GM23338 (cell line): ENCODE results near the gene ZSCAN25. TPM values are rescaled to one million over a fixed set of nuclear protein-coding genes. Genes with fewer than 3 reads are reported as not detected.
"Not testable (repeated sequence)": the region's sequence is repeated elsewhere in the genome, so short reads cannot be mapped to it uniquely, and the experiment has no call there.

ENCODE experiments used
- ATAC-seq: fragments of 200-7000 bp; cut with Tn5 transposase; 3 replicates; pipeline ENCODE4 v1.9.1; 2020
- DNase-seq: peaks from one replicate; pipeline ENCODE4 v3.0.0-alpha.2; 2015; ENCODE audit warnings: low spot score
- H2AFZ ChIP-seq: fragments of 200-600 bp; sonication (generic); 2 replicates; pipeline ENCODE4 v1.8.0; 2016; ENCODE audit warnings: antibody characterized with exemption, mild to moderate bottlenecking, moderate library complexity
- H3F3A ChIP-seq: fragments of 200-600 bp; sonication (generic); replicated peaks from 2 replicates; pipeline ENCODE4 v1.8.0; 2017; ENCODE audit warnings: antibody characterized with exemption, mixed run types, low read depth
- H3K27ac ChIP-seq: fragments of 200-600 bp; sonication (generic); 2 replicates; pipeline ENCODE4 v1.6.1; 2016; ENCODE audit warnings: low read depth
- H3K27me3 ChIP-seq: fragments of 200-600 bp; sonication (generic); 2 replicates; pipeline ENCODE4 v1.8.0; 2016; ENCODE audit warnings: mild to moderate bottlenecking, mixed run types, moderate library complexity; ENCODE audit not compliant: insufficient read depth
- H3K36me3 ChIP-seq: fragments of 200-600 bp; sonication (generic); 2 replicates; pipeline ENCODE4 v1.8.0; 2016; ENCODE audit warnings: mild to moderate bottlenecking; ENCODE audit not compliant: insufficient read depth
- H3K4me1 ChIP-seq: fragments of 200-600 bp; sonication (generic); 2 replicates; pipeline ENCODE4 v1.8.0; 2016; ENCODE audit warnings: mild to moderate bottlenecking, moderate library complexity; ENCODE audit not compliant: insufficient read depth
- H3K4me2 ChIP-seq: fragments of 200-600 bp; sonication (generic); 2 replicates; pipeline ENCODE4 v1.7.1; 2017; ENCODE audit warnings: mixed run types
- H3K4me3 ChIP-seq: fragments of 200-600 bp; sonication (generic); 2 replicates; pipeline ENCODE4 v1.6.1; 2016; ENCODE audit warnings: mixed run types
- H3K79me2 ChIP-seq: fragments of 200-600 bp; sonication (generic); replicated peaks from 2 replicates; pipeline ENCODE4 v1.8.0; 2017; ENCODE audit warnings: mild to moderate bottlenecking; ENCODE audit not compliant: insufficient read depth
- H3K9me2 ChIP-seq: fragments of 200-600 bp; sonication (generic); 2 replicates; pipeline ENCODE4 v1.8.0; 2017; ENCODE audit not compliant: insufficient read depth
- H4K20me1 ChIP-seq: fragments of 200-600 bp; sonication (generic); replicated peaks from 2 replicates; pipeline ENCODE4 v1.8.0; 2017; ENCODE audit warnings: mild to moderate bottlenecking; ENCODE audit not compliant: insufficient read depth
- H3K27ac Mint-ChIP-seq: 2 replicates; pipeline ENCODE4 v1.8.0; 2020; ENCODE audit warnings: inconsistent platforms, mild to moderate bottlenecking, moderate library complexity, mixed read lengths
- H3K27me3 Mint-ChIP-seq: 3 replicates; pipeline ENCODE4 v1.8.0; 2022; ENCODE audit warnings: low read depth, mild to moderate bottlenecking, moderate library complexity, mixed read lengths, inconsistent platforms; ENCODE audit not compliant: insufficient read depth, poor library complexity
- H3K36me3 Mint-ChIP-seq: 3 replicates; pipeline ENCODE4 v1.8.0; 2021; ENCODE audit warnings: low read depth, mild to moderate bottlenecking, inconsistent platforms, moderate library complexity, mixed read lengths
- H3K4me1 Mint-ChIP-seq: 3 replicates; pipeline ENCODE4 v1.8.0; 2020; ENCODE audit warnings: mild to moderate bottlenecking, inconsistent platforms, mixed read lengths
- H3K4me3 Mint-ChIP-seq: 3 replicates; pipeline ENCODE4 v1.8.0; 2021; ENCODE audit warnings: moderate library complexity, mild to moderate bottlenecking, inconsistent platforms, mixed read lengths
- H3K9me3 Mint-ChIP-seq: 3 replicates; pipeline ENCODE4 v1.8.0; 2020; ENCODE audit warnings: moderate library complexity, mild to moderate bottlenecking, inconsistent platforms, mixed read lengths
- CREB1 ChIP-seq: fragments of 250-450 bp; sonication (Bioruptor Pico); IDR thresholded peaks from 2 replicates; pipeline ENCODE4 v1.5.0; 2020; ENCODE audit warnings: low read depth, mild to moderate bottlenecking, moderate library complexity
- EZH2phosphoT487 ChIP-seq: fragments of 200-600 bp; sonication (generic); IDR thresholded peaks from one replicate; pipeline ENCODE4 v1.8.1; 2018; ENCODE audit warnings: antibody characterized with exemption; ENCODE audit not compliant: unreplicated experiment
- ZNF114 ChIP-seq: fragments of 250-450 bp; sonication (Bioruptor Pico); IDR thresholded peaks from 2 replicates; pipeline ENCODE4 v1.5.0; 2020; ENCODE audit warnings: mild to moderate bottlenecking, moderate library complexity
- ZNF331 ChIP-seq: fragments of 250-450 bp; sonication (Bioruptor Pico); IDR thresholded peaks from 2 replicates; pipeline ENCODE4 v1.5.0; 2020; ENCODE audit warnings: low read depth, mild to moderate bottlenecking, moderate library complexity
- polyA plus RNA-seq: library from polyadenylated mRNA; unstranded; fragments of >200 nt; fragmentation: Nextera tagmentation; extraction: Ambion mirVana; gene quantifications from 2 replicates; pipeline ENCODE4 v1.2.1, GENCODE V29; 2016
- total RNA-seq: library from RNA; depleted of rRNA; stranded (reverse); fragments of >200 nt; shearing (Covaris generic); gene quantifications from 2 replicates; pipeline ENCODE4 v1.2.3, GENCODE V29; 2014
- TF ChIP-seq, protein P1 (sequence below): IDR thresholded peaks from 2 replicates; pipeline ENCODE4 v1.6.1; 2016; ENCODE audit warnings: antibody characterized with exemption
- TF ChIP-seq, protein P2 (sequence below): fragments of 250-450 bp; sonication (Bioruptor Pico); IDR thresholded peaks from 2 replicates; pipeline ENCODE4 v1.5.0; 2020; ENCODE audit warnings: mild to moderate bottlenecking, moderate library complexity

ZSCAN25 gene
- total and polyA plus RNA-seq, 2 experiments from 2014 or later, result 4.8 to 17.5 TPM

DNA sequence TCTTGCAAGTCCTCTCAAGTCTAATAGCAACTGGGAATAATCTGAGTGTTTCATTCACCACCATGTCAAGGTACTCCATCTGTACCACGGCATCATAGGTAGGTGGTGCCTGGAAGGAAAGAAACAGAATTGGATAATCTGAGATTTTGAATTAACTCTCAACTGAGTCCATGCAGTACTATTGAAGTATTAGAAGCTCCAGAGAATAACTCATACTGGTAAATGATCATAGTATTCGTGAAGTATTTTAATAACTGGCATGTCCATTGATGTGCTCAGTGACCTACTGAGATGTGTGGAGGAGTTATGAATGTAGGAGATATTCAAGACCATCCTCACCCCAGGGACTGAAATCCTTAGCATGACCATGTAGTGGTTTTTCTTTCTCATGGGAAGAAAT is 35.9 kb downstream of the ZSCAN25 start:
- H3K36me3 Mint-ChIP-seq, result peaks cover 7% of the 10 kb centered on the region; the same call in 2 of the 3 replicates
- Histone ChIP-seq H4K20me1 (no peaks in the 10 kb centered on the region), H3K79me2 (no peaks in the 10 kb centered on the region), H3K36me3 (no peaks in the 10 kb centered on the region), H2AFZ (no peak overlapping the region), H3K4me1 (no peaks in the 10 kb centered on the region), H3K27ac (no peak overlapping the region), H3K9me2 (peaks cover 3% of the 10 kb centered on the region), H3K27me3 (no peaks in the 10 kb centered on the region), H3K4me3 (no peak overlapping the region), H3F3A (no peaks in the 10 kb centered on the region), H3K4me2 (no peak overlapping the region)
- no peak overlapping the region for H3K27ac Mint-ChIP-seq
- H3K4me3 Mint-ChIP-seq, result no peak overlapping the region
- peaks cover 8% of the 10 kb centered on the region; the same call in 2 of the 3 replicates for H3K9me3 Mint-ChIP-seq
- H3K27me3 Mint-ChIP-seq, result peaks cover 2% of the 10 kb centered on the region
- TF ChIP-seq ZNF114 (CRISPR knock-in tag) (no peak), CREB1 (CRISPR knock-in tag) (no peak), EZH2phosphoT487 (no peak), ZNF331 (CRISPR knock-in tag) (no peak)
- no peak for ATAC-seq
- DNase-seq, result no peak
- H3K4me1 Mint-ChIP-seq, result no peaks in the 10 kb centered on the region

DNA sequence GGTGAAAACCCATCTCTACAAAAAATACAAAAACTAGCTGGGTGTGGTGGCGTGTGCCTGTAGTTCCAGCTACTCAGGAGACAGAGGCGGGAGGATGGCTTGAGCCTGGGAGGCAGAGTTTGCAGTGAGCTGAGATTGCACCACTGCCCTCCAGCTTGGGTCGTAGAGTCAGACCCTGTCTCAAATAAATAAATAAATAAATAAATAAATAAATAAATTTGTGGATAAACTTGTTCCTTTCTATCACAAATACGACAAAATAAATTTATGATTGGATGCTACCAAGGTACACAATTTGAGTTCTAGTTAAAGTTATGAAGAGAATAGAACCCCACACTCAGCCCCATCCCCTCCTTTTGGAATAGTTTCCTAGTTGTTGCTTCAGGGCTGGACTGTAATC is 36.5 kb downstream of the ZSCAN25 start:
- H3K36me3 ChIP-seq, ATAC-seq, H3K27me3 Mint-ChIP-seq, H3F3A ChIP-seq, H3K4me3 ChIP-seq, H4K20me1 ChIP-seq, H3K4me3 Mint-ChIP-seq, H3K79me2 ChIP-seq, H3K4me1 ChIP-seq, H2AFZ ChIP-seq, H3K4me2 ChIP-seq, DNase-seq, H3K36me3 Mint-ChIP-seq, H3K27ac ChIP-seq, H3K4me1 Mint-ChIP-seq, H3K9me2 ChIP-seq, H3K27ac Mint-ChIP-seq, H3K27me3 ChIP-seq: not testable (repeated sequence)
- H3K9me3 Mint-ChIP-seq, result peaks cover 13% of the 10 kb centered on the region; the same call in 2 of the 3 replicates

DNA sequence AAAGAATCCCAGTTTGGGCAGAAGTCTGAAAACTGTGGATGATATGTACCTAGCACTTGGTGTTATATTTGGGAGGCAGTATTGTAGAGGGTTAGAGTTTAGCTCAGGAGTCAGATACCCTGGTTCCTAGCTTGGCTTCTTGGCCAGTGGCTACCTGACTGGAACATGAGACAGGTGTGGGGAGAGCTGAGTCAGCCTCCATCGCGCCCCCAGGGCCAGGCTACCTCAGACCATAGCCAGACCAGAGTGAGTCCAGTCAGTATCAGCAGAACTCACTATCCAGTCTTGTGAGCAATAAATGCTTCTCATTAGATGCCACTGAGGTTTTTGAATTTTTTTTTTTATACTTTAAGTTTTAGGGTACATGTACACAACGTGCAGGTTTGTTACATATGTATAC is 37.0 kb downstream of the ZSCAN25 start:
- H3K27me3 ChIP-seq, result no peaks in the 10 kb centered on the region
- peaks cover 3% of the 10 kb centered on the region for H3K9me2 ChIP-seq
- H3K36me3 Mint-ChIP-seq, result peaks cover 12% of the 10 kb centered on the region; the same call in 2 of the 3 replicates
- no peaks in the 10 kb centered on the region for H3K4me1 ChIP-seq
- DNase-seq, result no peak
- H3K4me3 Mint-ChIP-seq, result no peak overlapping the region
- H3K27ac Mint-ChIP-seq, result no peak overlapping the region
- no peak overlapping the region for H2AFZ ChIP-seq
- no peaks in the 10 kb centered on the region for H3F3A ChIP-seq
- no peak overlapping the region for H3K4me3 ChIP-seq
- ATAC-seq, result no peak
- no peak overlapping the region for H3K27ac ChIP-seq
- H3K27me3 Mint-ChIP-seq, result peaks cover 2% of the 10 kb centered on the region
- H3K36me3 ChIP-seq, result no peaks in the 10 kb centered on the region
- H3K4me2 ChIP-seq, result no peak overlapping the region
- H3K4me1 Mint-ChIP-seq, result no peaks in the 10 kb centered on the region
- H4K20me1 ChIP-seq, result no peaks in the 10 kb centered on the region
- H3K79me2 ChIP-seq, result no peaks in the 10 kb centered on the region
- peaks cover 18% of the 10 kb centered on the region for H3K9me3 Mint-ChIP-seq
- TF ChIP-seq EZH2phosphoT487 (no peak), ZNF331 (CRISPR knock-in tag) (no peak), CREB1 (CRISPR knock-in tag) (no peak)
- TF ChIP-seq, protein P1, sequence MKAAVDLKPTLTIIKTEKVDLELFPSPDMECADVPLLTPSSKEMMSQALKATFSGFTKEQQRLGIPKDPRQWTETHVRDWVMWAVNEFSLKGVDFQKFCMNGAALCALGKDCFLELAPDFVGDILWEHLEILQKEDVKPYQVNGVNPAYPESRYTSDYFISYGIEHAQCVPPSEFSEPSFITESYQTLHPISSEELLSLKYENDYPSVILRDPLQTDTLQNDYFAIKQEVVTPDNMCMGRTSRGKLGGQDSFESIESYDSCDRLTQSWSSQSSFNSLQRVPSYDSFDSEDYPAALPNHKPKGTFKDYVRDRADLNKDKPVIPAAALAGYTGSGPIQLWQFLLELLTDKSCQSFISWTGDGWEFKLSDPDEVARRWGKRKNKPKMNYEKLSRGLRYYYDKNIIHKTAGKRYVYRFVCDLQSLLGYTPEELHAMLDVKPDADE, result no peak
- TF ChIP-seq, protein P2, sequence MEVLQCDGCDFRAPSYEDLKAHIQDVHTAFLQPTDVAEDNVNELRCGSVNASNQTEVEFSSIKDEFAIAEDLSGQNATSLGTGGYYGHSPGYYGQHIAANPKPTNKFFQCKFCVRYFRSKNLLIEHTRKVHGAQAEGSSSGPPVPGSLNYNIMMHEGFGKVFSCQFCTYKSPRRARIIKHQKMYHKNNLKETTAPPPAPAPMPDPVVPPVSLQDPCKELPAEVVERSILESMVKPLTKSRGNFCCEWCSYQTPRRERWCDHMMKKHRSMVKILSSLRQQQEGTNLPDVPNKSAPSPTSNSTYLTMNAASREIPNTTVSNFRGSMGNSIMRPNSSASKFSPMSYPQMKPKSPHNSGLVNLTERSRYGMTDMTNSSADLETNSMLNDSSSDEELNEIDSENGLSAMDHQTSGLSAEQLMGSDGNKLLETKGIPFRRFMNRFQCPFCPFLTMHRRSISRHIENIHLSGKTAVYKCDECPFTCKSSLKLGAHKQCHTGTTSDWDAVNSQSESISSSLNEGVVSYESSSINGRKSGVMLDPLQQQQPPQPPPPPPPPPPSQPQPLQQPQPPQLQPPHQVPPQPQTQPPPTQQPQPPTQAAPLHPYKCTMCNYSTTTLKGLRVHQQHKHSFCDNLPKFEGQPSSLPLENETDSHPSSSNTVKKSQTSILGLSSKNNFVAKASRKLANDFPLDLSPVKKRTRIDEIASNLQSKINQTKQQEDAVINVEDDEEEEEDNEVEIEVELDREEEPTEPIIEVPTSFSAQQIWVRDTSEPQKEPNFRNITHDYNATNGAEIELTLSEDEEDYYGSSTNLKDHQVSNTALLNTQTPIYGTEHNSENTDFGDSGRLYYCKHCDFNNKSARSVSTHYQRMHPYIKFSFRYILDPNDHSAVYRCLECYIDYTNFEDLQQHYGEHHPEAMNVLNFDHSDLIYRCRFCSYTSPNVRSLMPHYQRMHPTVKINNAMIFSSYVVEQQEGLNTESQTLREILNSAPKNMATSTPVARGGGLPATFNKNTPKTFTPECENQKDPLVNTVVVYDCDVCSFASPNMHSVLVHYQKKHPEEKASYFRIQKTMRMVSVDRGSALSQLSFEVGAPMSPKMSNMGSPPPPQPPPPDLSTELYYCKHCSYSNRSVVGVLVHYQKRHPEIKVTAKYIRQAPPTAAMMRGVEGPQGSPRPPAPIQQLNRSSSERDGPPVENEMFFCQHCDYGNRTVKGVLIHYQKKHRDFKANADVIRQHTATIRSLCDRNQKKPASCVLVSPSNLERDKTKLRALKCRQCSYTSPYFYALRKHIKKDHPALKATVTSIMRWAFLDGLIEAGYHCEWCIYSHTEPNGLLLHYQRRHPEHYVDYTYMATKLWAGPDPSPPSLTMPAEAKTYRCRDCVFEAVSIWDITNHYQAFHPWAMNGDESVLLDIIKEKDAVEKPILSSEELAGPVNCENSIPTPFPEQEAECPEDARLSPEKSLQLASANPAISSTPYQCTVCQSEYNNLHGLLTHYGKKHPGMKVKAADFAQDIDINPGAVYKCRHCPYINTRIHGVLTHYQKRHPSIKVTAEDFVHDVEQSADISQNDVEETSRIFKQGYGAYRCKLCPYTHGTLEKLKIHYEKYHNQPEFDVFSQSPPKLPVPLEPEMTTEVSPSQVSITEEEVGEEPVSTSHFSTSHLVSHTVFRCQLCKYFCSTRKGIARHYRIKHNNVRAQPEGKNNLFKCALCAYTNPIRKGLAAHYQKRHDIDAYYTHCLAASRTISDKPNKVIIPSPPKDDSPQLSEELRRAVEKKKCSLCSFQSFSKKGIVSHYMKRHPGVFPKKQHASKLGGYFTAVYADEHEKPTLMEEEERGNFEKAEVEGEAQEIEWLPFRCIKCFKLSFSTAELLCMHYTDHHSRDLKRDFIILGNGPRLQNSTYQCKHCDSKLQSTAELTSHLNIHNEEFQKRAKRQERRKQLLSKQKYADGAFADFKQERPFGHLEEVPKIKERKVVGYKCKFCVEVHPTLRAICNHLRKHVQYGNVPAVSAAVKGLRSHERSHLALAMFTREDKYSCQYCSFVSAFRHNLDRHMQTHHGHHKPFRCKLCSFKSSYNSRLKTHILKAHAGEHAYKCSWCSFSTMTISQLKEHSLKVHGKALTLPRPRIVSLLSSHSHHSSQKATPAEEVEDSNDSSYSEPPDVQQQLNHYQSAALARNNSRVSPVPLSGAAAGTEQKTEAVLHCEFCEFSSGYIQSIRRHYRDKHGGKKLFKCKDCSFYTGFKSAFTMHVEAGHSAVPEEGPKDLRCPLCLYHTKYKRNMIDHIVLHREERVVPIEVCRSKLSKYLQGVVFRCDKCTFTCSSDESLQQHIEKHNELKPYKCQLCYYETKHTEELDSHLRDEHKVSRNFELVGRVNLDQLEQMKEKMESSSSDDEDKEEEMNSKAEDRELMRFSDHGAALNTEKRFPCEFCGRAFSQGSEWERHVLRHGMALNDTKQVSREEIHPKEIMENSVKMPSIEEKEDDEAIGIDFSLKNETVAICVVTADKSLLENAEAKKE (CRISPR knock-in tag), result no peak
